K562 (cell line): Measurements from ENCODE around the gene MED16.

Source experiments
- ATF7 ChIP-seq: fragments of 450-650 bp; IDR thresholded peaks from 2 replicates; pipeline ENCODE4 v1.7.1; 2014; ENCODE audit warnings: mild to moderate bottlenecking, moderate library complexity
- CEBPB ChIP-seq: fragments of 450-650 bp; IDR thresholded peaks from 2 replicates; pipeline ENCODE4 v1.6.1; 2016; ENCODE audit warnings: missing genetic modification characterization, missing compliant biosample characterization
- SRF ChIP-seq, 2 experiments: fragments of 250-450, 450-650 bp in 1 of 2; sonication (Bioruptor Pico) in 1 of 2; sonication (generic) in 1 of 2; formaldehyde crosslinking; IDR thresholded peaks; 2 replicates each; pipeline versions ENCODE4 v1.5.0 to v1.5.1; 2020 to 2022; ENCODE audit warnings: mild to moderate bottlenecking in 1 of 2, missing genetic modification reagents in 1 of 2

DNA sequence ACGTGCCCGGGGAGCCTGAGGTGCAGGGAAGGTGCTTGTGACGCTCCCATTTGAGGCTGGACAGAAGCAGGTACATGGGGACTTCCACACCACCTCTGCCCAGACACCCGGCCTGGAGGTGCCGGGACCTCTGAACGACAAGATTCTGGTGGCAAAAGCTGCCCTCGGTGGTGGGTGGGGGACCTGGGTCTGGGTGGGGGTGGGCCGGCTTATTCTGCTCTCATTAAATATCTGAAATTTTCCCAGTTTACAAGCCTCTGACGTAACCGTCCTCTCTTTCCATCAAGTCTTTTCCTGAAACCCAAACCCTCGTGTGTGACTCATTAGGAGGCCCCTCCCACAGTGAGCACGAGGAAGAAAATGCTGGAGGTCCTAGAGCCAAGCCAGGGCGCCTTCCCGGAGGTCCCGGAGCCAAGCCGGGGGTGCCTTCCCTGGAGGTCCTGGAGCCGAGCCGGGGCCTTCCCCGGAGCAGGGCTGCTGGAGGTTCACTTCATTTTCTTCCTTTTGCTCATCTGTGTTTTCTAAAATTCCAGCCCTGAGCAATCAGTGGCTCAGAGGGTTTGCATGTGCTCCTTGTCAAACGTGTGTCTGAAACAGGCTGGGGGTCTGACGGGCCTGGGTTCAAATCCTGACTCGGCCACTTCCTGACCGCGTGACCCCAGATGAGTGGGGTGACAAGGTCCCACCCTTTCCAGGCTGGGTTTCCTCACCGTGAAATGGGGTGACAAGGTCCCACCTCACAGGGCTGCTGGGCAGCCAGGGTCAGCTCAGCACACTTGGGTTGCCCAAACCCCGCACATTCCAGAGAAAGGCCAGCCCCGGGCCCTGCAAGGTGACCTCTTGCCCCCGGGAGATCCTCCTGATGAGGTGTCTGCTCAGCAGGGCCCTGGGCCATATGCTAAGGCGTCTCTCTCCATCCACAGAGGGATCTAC, 23.5 kb downstream of the MED16 start:
- TF ChIP-seq ATF7 = no peak
- TF ChIP-seq SRF (CRISPR knock-in tag; IDR thresholded peaks at IDR 0.05) = no peak
- TF ChIP-seq CEBPB (tag) = no peak
